DLD1 (cell line): ENCODE results near the gene RRP1B.
"Not testable (repeated sequence)": the region's sequence is repeated elsewhere in the genome, so short reads cannot be mapped to it uniquely, and the experiment has no call there.

Experiments
- in situ Hi-C: cut with HindIII; loops from 2 replicates; pipeline ENCODE4 v1.10.0; 2017; ENCODE audit warnings: low sequenced_read_pairs

The RRP1B gene

GRCh38 chr21:43667191-43667904 lies 8.0 kb downstream of the RRP1B start:
- in situ Hi-C loops, result no loop called here

GRCh38 chr21:43669828-43670605 lies 10.7 kb downstream of the RRP1B start:
- in situ Hi-C loops, result no loop called here

- in situ Hi-C loops, result no loop called here
Observed at GRCh38 chr21:43675871-43676270, 16.5 kb downstream of the RRP1B start.

- in situ Hi-C loops, result no loop called here
Observed at GRCh38 chr21:43676391-43676790, 17.0 kb downstream of the RRP1B start.

- in situ Hi-C loops, result no loop called here
Observed at GRCh38 chr21:43679951-43680350, 20.6 kb downstream of the RRP1B start.

- in situ Hi-C loops, result not testable (repeated sequence)
Observed at GRCh38 chr21:43680421-43680820, 21.1 kb downstream of the RRP1B start.

- in situ Hi-C loops, result no loop called here
Observed at GRCh38 chr21:43681650-43682049, 22.3 kb downstream of the RRP1B start.

- in situ Hi-C loops, result no loop called here
Observed at GRCh38 chr21:43684424-43684823, 25.1 kb downstream of the RRP1B start.

GRCh38 chr21:43686811-43687565 lies 27.6 kb downstream of the RRP1B start:
- in situ Hi-C loops, result no loop called here

- in situ Hi-C loops, result no loop called here
Observed at GRCh38 chr21:43687566-43688399, 28.4 kb downstream of the RRP1B start.

- in situ Hi-C loops, result no loop called here
Observed at GRCh38 chr21:43688906-43689305, 29.5 kb downstream of the RRP1B start.

- in situ Hi-C loops, result no loop called here
Observed at GRCh38 chr21:43689556-43690337, 30.4 kb downstream of the RRP1B start.

GRCh38 chr21:43690346-43690745 lies 31.0 kb downstream of the RRP1B start:
- in situ Hi-C loops, result no loop called here

- in situ Hi-C loops, result no loop called here
Observed at GRCh38 chr21:43691086-43691795, 31.9 kb downstream of the RRP1B start.

- in situ Hi-C loops, result no loop called here
Observed at GRCh38 chr21:43691801-43692200, 32.4 kb downstream of the RRP1B start.

- in situ Hi-C loops, result no loop called here
Observed at GRCh38 chr21:43692949-43693348, 33.6 kb downstream of the RRP1B start.

- in situ Hi-C loops, result no loop called here
Observed at GRCh38 chr21:43693981-43694380, 34.6 kb downstream of the RRP1B start.

- in situ Hi-C loops, result no loop called here
Observed at GRCh38 chr21:43694437-43695079, 35.2 kb downstream of the RRP1B start.

- in situ Hi-C loops, result no loop called here
Observed at GRCh38 chr21:43696214-43696613, 36.9 kb downstream of the RRP1B start.
